GM19455 (cell line): ENCODE measurements around the gene INPP5F.
"Not testable (repeated sequence)": the region's sequence is repeated elsewhere in the genome, so short reads cannot be mapped to it uniquely, and the experiment has no call there.

Experiments used
- ATAC-seq: cut with Tn5 transposase; IDR thresholded peaks from one replicate; pipeline ENCODE4 v1.9.1; 2021; ENCODE audit not compliant: unreplicated experiment

INPP5F gene

GRCh38 chr10:119706521-119707278, 19.1 kb upstream of the INPP5F start:
- no peak for ATAC-seq

- not testable (repeated sequence) for ATAC-seq
Observed at GRCh38 chr10:119707331-119707730, 18.5 kb upstream of the INPP5F start.

GRCh38 chr10:119710935-119711334, 14.9 kb upstream of the INPP5F start:
- not testable (repeated sequence) for ATAC-seq

- ATAC-seq, result no peak
Observed at GRCh38 chr10:119713744-119714483, 11.9 kb upstream of the INPP5F start.

- ATAC-seq, result no peak
Observed at GRCh38 chr10:119714484-119714816, 11.4 kb upstream of the INPP5F start.

GRCh38 chr10:119715628-119716505, 10.0 kb upstream of the INPP5F start:
- no peak for ATAC-seq

GRCh38 chr10:119723161-119723560, 2.7 kb upstream of the INPP5F start:
- ATAC-seq, result no peak

GRCh38 chr10:119723624-119724023, 2.2 kb upstream of the INPP5F start:
- no peak for ATAC-seq

- peak; percentile 11 for ATAC-seq
Observed at GRCh38 chr10:119724593-119725516, 995 bp upstream of the INPP5F start.

GRCh38 chr10:119725517-119725827, 378 bp upstream of the INPP5F start:
- ATAC-seq, result no peak

- no peak for ATAC-seq
Observed at GRCh38 chr10:119726676-119727261, 919 bp downstream of the INPP5F start.

- ATAC-seq, result no peak
Observed at GRCh38 chr10:119728172-119728800, 2.4 kb downstream of the INPP5F start.

GRCh38 chr10:119734396-119735332, 8.8 kb downstream of the INPP5F start:
- no peak for ATAC-seq

- ATAC-seq, result no peak
Observed at GRCh38 chr10:119735451-119735850, 9.6 kb downstream of the INPP5F start.

- ATAC-seq, result no peak
Observed at GRCh38 chr10:119736220-119736619, 10.4 kb downstream of the INPP5F start.

GRCh38 chr10:119737039-119737663, 11.3 kb downstream of the INPP5F start:
- ATAC-seq, result no peak

- no peak for ATAC-seq
Observed at GRCh38 chr10:119737823-119738222, 12.0 kb downstream of the INPP5F start.

- ATAC-seq, result no peak
Observed at GRCh38 chr10:119738962-119739361, 13.1 kb downstream of the INPP5F start.
